Psoas muscle (tissue), 8 donors: ENCODE results near the gene CLINT1. TPM values are rescaled to one million over a fixed set of nuclear protein-coding genes. Genes with fewer than 3 reads are reported as not detected.

ENCODE experiments used
- ATAC-seq, 4 donors: fragments of 200-7000 bp; cut with Tn5 transposase; one replicate each; pipeline ENCODE4 v1.9.1; 2020; ENCODE audit warnings: moderate library complexity in 3 of 4, mild to moderate bottlenecking in 2 of 4
- DNase-seq, 2 donors: peaks; one replicate each; pipeline ENCODE4 v3.0.0-alpha.2; 2020
- H3K27ac ChIP-seq: fragments of 200-600 bp; one replicate; pipeline ENCODE4 v1.8.0; 2022
- H3K27me3 ChIP-seq, 3 donors: fragments of 200-600 bp in 1 of 3; one replicate each; pipeline versions ENCODE4 v1.6.1 to v1.8.0; 2013 to 2022; ENCODE audit warnings: low read length in 2 of 3, mild to moderate bottlenecking in 2 of 3, moderate library complexity in 1 of 3; ENCODE audit not compliant: insufficient read depth in 3 of 3
- H3K36me3 ChIP-seq, 2 donors: fragments of 200-600 bp in 1 of 2; one replicate each; pipeline versions ENCODE4 v1.6.1 to v1.8.0; 2013 to 2022; ENCODE audit warnings: low read depth in 1 of 2, mild to moderate bottlenecking in 1 of 2, moderate library complexity in 1 of 2; ENCODE audit not compliant: insufficient read depth in 1 of 2
- H3K4me1 ChIP-seq: fragments of 200-600 bp; one replicate; pipeline ENCODE4 v1.8.0; 2022
- H3K4me3 ChIP-seq: fragments of 200-600 bp; one replicate; pipeline ENCODE4 v1.8.0; 2022; ENCODE audit warnings: mild to moderate bottlenecking
- H3K9me3 ChIP-seq: fragments of 200-600 bp; one replicate; pipeline ENCODE4 v1.8.0; 2022
- WGBS, 3 donors: extraction: QIAGEN DNeasy Blood & Tissue Kit; methylation state at CpG; one replicate each; pipeline versions ENCODE4 v1.1.6 to v1.1.7; 2013; 5-methylcytosine and 5-hydroxymethylcytosine counted together
- intact Hi-C, 2 donors: fragments of 100-400 bp; cut with DNase I; formaldehyde crosslinking; loops; one replicate each; pipeline versions ENCODE4 v1.11.0 to v1.14.2; 2022
- polyA plus RNA-seq, 3 donors: library from polyadenylated mRNA; stranded (reverse); fragments of 200-250 nt; gene quantifications; one replicate each; pipeline ENCODE4 v1.2.3, GENCODE V29; 2013
- total RNA-seq, 4 donors: library from RNA; stranded (reverse); fragmentation: NEBNext Ultra II Directional in 2 of 4; extraction: Animal tissue kit (Norgen Biotek cat#: 25700) in 2 of 4; gene quantifications; one replicate each; pipeline versions ENCODE4 v1.2.1 to v1.2.4, GENCODE V29; 2021 to 2023
- TF ChIP-seq, protein P1 (sequence below): fragments of 200-600 bp; IDR thresholded peaks from one replicate; pipeline ENCODE4 v1.8.0; 2022; ENCODE audit warnings: antibody characterized with exemption
- donor health status: healthy with polysubstance abuse.
- donor health status: DM: no; HTN: no; CAD: no; lungs with moderate emphysema.
- donor health status: Bipolar disorder and iron deficiency.
- donor health status: healthy.
- donor health status: DM: yes; HTN: yes; CAD: no.
- donor health status: DM: no; HTN: no; CAD: no.
- donor health status: DM: no; HTN: no; CAD: no.
- donor health status: DM: yes; HTN: yes; CAD: no.

Gene CLINT1
- total and polyA plus RNA-seq, 7 donors, result 37.9 to 89.7 (median 67.5) TPM

DNA sequence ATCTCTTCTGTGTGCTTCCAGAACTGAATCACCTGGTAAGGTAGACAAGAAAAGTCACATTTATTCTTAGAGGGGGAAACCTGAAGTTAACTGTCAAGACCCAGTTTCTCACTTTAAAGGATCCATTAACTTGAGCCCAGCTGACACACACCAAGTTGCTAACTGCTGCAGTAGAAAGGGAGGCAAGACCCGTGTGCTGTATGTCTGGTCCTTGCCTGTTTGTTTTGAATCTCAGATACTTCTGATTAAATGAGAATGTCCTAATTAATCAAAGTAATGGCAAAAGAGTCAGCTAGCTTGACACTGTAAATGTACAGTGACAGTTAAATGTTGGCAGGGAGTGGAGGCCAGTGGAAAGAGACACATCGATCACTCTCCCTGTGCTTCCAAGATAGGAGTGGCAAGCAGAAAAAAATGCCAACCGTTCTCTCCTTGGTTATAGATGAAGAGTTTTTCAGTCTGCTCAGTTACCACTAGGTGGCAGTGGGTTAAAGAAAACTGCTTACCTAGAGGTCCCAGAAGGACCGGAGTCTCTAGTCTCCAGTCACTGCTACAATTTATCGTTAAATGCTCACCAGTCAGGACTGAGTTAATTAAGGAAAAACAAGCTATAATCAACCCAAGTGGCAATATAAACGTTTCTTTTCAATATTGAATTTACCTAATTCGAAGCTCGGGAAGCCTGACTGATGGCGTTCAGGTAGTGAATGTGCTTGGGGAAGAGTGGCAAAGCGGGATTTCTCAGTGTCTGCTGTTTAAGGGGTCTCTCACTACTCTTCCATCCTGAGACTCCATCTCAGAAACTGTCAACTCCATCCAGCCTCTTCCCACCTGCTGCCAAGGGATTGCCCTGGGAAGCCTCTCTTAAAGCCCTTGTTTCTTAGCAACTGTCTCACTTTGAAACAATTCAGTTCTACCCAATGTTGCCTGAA is 97.0 kb downstream of the CLINT1 start:
- intact Hi-C loops, result loop anchor here in 1 of 2 donors (5.0 to 10.0 kb wide), 2 partner anchors 185 to 1373 kb away; no protein-coding TSS in a partner anchor
- TF ChIP-seq, protein P1, sequence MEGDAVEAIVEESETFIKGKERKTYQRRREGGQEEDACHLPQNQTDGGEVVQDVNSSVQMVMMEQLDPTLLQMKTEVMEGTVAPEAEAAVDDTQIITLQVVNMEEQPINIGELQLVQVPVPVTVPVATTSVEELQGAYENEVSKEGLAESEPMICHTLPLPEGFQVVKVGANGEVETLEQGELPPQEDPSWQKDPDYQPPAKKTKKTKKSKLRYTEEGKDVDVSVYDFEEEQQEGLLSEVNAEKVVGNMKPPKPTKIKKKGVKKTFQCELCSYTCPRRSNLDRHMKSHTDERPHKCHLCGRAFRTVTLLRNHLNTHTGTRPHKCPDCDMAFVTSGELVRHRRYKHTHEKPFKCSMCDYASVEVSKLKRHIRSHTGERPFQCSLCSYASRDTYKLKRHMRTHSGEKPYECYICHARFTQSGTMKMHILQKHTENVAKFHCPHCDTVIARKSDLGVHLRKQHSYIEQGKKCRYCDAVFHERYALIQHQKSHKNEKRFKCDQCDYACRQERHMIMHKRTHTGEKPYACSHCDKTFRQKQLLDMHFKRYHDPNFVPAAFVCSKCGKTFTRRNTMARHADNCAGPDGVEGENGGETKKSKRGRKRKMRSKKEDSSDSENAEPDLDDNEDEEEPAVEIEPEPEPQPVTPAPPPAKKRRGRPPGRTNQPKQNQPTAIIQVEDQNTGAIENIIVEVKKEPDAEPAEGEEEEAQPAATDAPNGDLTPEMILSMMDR, result peak; percentile 86
- Histone ChIP-seq H3K27me3 (no peaks in the 10 kb centered on the region), H3K36me3 (peaks cover 3 to 5% of the 10 kb centered on the region in 2 donors), H3K27ac (no peak overlapping the region), H3K4me3 (no peak overlapping the region), H3K9me3 (no peaks in the 10 kb centered on the region), H3K4me1 (no peaks in the 10 kb centered on the region)
- ATAC-seq (peak; percentile 77 to 87 (median 81)), DNase-seq (no peak)
- WGBS, 3 donors, result 31 to 37% (median 34%) methylated on average over 10 of the region's 10 CpGs

DNA sequence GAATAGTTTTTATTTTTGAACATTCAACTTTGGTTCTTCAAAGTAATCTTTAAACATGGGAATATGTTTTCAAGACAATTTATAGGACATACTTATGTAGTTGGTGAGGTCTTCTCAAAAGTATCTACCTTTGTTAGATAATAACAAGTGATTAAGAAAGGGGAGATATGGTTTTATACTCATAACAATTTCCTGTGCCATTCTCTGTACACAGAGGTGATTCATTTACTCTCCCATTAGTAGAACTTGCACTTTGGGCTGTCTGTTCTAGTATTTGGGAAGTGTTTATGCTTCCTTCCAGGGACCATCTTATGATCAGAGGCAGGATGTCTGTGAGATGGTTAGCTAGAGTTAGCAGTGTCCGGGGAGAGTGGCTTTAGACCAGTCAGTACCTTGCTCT is 100.2 kb downstream of the CLINT1 start:
- DNase-seq (no peak), ATAC-seq (no peak)
- Histone ChIP-seq H3K27ac (no peak overlapping the region), H3K36me3 (peaks cover 6 to 34% of the 10 kb centered on the region in 2 donors), H3K4me1 (no peaks in the 10 kb centered on the region), H3K27me3 (no peaks in the 10 kb centered on the region), H3K4me3 (no peak overlapping the region), H3K9me3 (no peaks in the 10 kb centered on the region)
- TF ChIP-seq, protein P1, result no peak
- intact Hi-C loops, result no loop called here
- whole genome bisulfite sequencing, 3 donors, result 71 to 79% (median 76%) methylated on average over 1 of the region's 1 CpG

DNA sequence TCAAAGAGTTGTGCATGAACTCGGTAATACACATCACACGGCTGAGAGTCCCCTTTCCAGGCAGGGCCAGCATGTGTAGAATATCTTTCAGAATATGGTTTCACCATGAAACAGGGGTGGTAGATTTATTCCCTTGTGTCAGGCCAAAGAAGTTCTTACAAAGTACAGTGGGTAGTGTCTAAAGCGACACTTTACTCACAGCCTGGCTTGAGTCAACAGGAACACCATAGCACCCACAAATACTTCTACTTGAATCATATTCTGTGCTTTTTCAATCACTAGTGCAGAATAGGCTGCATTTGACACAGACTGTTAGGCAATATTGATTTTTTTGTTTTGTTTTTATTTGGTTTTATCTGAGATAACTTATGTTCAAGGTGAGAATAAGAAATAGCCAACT is 102.8 kb downstream of the CLINT1 start:
- ATAC-seq (no peak), DNase-seq (no peak)
- Histone ChIP-seq H3K27ac (no peak overlapping the region), H3K27me3 (no peaks in the 10 kb centered on the region), H3K4me3 (no peak overlapping the region), H3K9me3 (no peaks in the 10 kb centered on the region), H3K4me1 (no peaks in the 10 kb centered on the region), H3K36me3 (peaks cover 6 to 58% of the 10 kb centered on the region in 2 donors)
- WGBS, 3 donors, result 84 to 93% (median 89%) methylated on average over 3 of the region's 3 CpGs
- TF ChIP-seq, protein P1, result no peak
- intact Hi-C loops, result no loop called here

DNA sequence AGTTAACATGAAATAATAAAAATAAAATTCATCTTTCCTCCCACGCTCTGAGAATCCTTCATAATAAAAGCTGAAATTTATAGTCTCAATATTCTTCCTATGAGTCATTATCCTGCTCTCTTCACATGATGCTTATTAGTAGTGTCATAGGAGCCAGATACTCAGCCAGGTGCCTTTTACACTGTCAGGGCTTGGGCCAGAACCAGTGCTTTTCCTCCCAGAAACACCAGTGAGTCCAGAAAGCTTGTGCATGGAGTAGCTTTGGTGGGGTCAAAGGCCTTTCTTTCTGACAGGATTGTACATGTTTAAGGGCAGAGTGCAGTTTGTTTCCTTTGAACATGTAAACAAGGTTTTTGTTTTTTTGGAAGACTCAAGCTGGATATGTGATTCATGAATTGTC is 108.6 kb downstream of the CLINT1 start:
- H3K27ac ChIP-seq, result no peak overlapping the region
- 89 to 100% (median 100%) methylated on average over 1 of the region's 1 CpG for whole genome bisulfite sequencing, 3 donors
- intact Hi-C loops, result no loop called here
- H3K4me1 ChIP-seq, result peaks cover 2% of the 10 kb centered on the region
- peaks cover 3 to 41% of the 10 kb centered on the region in 2 donors for H3K36me3 ChIP-seq
- ATAC-seq (no peak), DNase-seq (no peak)
- H3K4me3 ChIP-seq, result no peak overlapping the region
- H3K27me3 ChIP-seq, result no peaks in the 10 kb centered on the region
- TF ChIP-seq, protein P1, result no peak
- H3K9me3 ChIP-seq, result no peaks in the 10 kb centered on the region
